HEK293 (cell line): ENCODE results near the gene EXOSC7.

Experiments
- YY1 ChIP-seq: fragments of 450-650 bp; formaldehyde crosslinking; IDR thresholded peaks from 2 replicates; pipeline ENCODE4 v1.5.1; 2018; ENCODE audit warnings: missing biosample characterization, missing genetic modification characterization
- ZNF23 ChIP-seq: fragments of 450-650 bp; formaldehyde crosslinking; IDR thresholded peaks from 2 replicates; pipeline ENCODE4 v1.5.1; 2016; ENCODE audit warnings: missing biosample characterization, missing genetic modification characterization, borderline replicate concordance
- ZNF292 ChIP-seq: fragments of 450-650 bp; formaldehyde crosslinking; IDR thresholded peaks from 2 replicates; pipeline ENCODE4 v1.5.1; 2016; ENCODE audit warnings: low read depth, missing biosample characterization, missing genetic modification characterization, borderline replicate concordance
- ZNF423 ChIP-seq: fragments of 450-650 bp; formaldehyde crosslinking; IDR thresholded peaks from 2 replicates; pipeline ENCODE4 v1.5.1; 2016; ENCODE audit warnings: missing biosample characterization, missing genetic modification characterization
- ZNF521 ChIP-seq: fragments of 450-650 bp; formaldehyde crosslinking; IDR thresholded peaks from 2 replicates; pipeline ENCODE4 v1.5.1; 2017; ENCODE audit warnings: missing biosample characterization, mild to moderate bottlenecking, missing genetic modification characterization
- ZNF704 ChIP-seq: fragments of 450-650 bp; formaldehyde crosslinking; IDR thresholded peaks from 2 replicates; pipeline ENCODE4 v1.5.1; 2016; ENCODE audit warnings: missing biosample characterization, missing genetic modification characterization
- TF ChIP-seq, protein P1 (sequence below): fragments of 450-650 bp; formaldehyde crosslinking; IDR thresholded peaks from 2 replicates; pipeline ENCODE4 v1.5.1; 2016; ENCODE audit warnings: missing biosample characterization, missing genetic modification characterization
- TF ChIP-seq, protein P2 (sequence below): fragments of 450-650 bp; formaldehyde crosslinking; IDR thresholded peaks from 2 replicates; pipeline ENCODE4 v1.5.1; 2016; ENCODE audit warnings: missing biosample characterization, missing genetic modification characterization, low read depth

DNA sequence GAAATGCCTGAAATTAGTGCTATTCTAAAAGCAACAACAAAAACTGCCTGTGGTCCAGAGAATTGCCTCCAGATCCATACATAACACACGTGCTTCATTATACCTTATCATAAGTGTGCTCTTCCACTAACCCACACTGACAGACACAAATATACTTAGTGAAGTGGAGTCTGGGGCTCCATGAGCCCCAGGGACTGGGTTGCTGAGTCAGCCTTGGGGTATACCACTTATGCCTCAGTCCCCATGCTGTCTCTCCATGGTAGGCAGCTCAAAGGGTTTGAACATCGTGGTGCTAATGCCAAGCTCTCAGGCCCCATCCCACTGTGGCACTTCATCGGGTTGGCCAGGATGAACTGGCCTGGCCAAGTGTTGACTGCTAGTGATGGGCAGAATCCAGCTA lies 10.9 kb upstream of the EXOSC7 start:
- TF ChIP-seq, protein P1, sequence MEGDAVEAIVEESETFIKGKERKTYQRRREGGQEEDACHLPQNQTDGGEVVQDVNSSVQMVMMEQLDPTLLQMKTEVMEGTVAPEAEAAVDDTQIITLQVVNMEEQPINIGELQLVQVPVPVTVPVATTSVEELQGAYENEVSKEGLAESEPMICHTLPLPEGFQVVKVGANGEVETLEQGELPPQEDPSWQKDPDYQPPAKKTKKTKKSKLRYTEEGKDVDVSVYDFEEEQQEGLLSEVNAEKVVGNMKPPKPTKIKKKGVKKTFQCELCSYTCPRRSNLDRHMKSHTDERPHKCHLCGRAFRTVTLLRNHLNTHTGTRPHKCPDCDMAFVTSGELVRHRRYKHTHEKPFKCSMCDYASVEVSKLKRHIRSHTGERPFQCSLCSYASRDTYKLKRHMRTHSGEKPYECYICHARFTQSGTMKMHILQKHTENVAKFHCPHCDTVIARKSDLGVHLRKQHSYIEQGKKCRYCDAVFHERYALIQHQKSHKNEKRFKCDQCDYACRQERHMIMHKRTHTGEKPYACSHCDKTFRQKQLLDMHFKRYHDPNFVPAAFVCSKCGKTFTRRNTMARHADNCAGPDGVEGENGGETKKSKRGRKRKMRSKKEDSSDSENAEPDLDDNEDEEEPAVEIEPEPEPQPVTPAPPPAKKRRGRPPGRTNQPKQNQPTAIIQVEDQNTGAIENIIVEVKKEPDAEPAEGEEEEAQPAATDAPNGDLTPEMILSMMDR (tag by site-specific recombination), result no peak
- TF ChIP-seq, protein P2, sequence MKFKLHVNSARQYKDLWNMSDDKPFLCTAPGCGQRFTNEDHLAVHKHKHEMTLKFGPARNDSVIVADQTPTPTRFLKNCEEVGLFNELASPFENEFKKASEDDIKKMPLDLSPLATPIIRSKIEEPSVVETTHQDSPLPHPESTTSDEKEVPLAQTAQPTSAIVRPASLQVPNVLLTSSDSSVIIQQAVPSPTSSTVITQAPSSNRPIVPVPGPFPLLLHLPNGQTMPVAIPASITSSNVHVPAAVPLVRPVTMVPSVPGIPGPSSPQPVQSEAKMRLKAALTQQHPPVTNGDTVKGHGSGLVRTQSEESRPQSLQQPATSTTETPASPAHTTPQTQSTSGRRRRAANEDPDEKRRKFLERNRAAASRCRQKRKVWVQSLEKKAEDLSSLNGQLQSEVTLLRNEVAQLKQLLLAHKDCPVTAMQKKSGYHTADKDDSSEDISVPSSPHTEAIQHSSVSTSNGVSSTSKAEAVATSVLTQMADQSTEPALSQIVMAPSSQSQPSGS (tag by site-specific recombination), result no peak
- TF ChIP-seq YY1 (no peak), ZNF292 (tag by site-specific recombination) (no peak), ZNF23 (tag by site-specific recombination) (no peak), ZNF704 (tag by site-specific recombination) (no peak), ZNF521 (tag by site-specific recombination) (no peak), ZNF423 (tag by site-specific recombination) (no peak)
